GM12875 (cell line): ENCODE measurements around the gene SPATA13.

Source experiments
- H3K4me3 ChIP-seq: one replicate; pipeline ENCODE4 v1.5.1; 2011; ENCODE audit warnings: low read depth, low read length, control low read depth
- TF ChIP-seq, protein P1 (sequence below): IDR thresholded peaks from 2 replicates; pipeline ENCODE4 v1.5.1; 2011; ENCODE audit warnings: low read depth, mild to moderate bottlenecking, control low read depth, inconsistent platforms, low read length, moderate library complexity, borderline replicate concordance; ENCODE audit not compliant: insufficient read depth

The SPATA13 gene

DNA sequence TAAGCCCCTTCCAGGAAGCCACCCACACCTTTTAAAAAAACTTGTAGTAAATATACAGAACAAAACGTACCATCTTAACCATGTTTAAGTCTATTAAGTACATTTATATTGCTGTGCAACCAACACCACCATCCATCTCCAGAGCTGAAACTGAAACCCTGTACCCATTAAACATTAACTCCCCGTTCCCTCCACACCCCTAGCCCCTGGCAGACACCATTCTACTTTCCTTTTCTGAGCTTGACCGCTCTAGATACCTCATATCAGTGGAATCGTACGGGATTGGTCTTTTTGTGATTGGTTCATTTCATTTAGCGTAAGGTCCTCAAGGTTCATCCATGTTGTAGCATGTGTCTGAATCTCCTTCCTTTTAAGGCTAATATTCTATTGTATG, 13.0 kb upstream of the SPATA13 start:
- no peak overlapping the region for H3K4me3 ChIP-seq
- TF ChIP-seq, protein P1, sequence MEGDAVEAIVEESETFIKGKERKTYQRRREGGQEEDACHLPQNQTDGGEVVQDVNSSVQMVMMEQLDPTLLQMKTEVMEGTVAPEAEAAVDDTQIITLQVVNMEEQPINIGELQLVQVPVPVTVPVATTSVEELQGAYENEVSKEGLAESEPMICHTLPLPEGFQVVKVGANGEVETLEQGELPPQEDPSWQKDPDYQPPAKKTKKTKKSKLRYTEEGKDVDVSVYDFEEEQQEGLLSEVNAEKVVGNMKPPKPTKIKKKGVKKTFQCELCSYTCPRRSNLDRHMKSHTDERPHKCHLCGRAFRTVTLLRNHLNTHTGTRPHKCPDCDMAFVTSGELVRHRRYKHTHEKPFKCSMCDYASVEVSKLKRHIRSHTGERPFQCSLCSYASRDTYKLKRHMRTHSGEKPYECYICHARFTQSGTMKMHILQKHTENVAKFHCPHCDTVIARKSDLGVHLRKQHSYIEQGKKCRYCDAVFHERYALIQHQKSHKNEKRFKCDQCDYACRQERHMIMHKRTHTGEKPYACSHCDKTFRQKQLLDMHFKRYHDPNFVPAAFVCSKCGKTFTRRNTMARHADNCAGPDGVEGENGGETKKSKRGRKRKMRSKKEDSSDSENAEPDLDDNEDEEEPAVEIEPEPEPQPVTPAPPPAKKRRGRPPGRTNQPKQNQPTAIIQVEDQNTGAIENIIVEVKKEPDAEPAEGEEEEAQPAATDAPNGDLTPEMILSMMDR = no peak

DNA sequence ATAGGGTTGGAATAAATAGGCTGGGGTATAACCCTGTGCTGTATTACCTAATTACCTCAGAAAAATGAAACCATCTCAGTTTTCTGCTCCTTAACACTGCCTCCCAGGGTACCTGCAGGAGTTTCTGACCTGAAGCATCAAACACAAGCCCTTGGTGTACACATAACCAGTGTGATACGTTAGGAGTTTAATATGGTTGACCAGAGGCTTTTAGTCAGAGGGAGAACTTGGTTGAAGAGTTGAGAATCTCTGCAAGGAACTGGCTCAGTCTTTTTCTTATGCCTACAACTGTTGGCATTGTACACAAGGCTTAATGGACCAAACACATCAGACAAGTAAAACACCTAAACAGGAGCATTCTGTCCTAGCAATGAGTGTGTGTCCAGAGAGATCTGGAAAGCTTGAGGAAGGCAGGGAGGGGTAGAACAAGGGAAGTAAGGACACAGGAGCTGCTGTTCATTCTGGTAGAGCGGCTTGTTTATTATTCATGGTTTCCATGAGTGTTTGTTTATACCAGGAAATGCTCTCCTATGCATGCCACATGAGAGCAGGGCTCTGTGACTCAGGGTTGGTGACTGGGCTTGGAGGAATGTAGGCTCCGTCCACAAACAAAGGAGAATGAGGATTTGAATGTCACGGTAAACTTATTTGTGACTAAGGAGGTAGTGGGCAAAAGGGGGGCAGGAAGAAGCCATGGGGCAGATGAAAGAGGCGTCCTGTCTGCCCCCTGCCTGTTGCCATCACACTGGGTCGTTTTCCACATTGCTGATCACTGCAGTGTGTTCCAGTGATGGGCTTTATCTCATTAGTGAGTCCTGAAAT, 11.9 kb upstream of the SPATA13 start:
- TF ChIP-seq, protein P1 = no peak
- no peak overlapping the region for H3K4me3 ChIP-seq

DNA sequence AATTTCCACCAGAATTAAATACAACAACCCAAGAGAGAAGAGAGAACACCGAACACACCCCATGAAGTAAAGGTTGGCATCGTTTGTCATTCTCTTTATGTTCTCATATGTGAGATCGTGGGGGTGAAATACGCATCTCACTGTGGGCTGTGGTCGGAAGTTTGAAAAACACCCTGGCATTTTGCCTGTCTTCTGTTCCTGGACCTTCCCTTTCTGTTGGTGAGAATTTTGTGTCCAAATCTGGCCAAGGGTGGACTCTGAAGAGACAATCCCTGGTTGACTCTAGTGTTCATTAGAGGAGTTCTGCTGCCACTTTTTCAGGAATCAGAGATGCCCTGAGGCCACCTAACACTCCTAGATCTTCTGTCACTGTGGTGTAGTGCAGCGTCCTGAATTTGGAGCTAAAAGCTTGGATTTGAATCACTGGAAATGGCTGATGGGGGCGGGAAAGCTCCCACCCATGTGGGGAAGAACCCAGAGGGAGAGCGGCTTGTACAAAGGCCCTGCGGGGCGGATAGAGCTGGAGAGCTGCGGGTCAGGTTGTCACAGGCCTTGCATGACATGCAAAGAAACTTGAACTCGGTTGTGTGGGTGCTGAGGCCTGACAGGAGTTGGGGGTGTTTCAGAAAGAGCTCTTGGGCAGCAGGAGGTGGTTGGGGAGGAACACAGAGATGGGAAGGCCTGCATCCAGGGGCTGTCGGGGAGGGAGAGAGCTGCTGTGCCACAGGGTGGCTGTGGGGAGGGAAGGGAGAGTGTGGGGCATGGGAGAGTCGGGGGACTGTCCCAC, 11.1 kb upstream of the SPATA13 start:
- TF ChIP-seq, protein P1 = no peak
- H3K4me3 ChIP-seq = no peak overlapping the region

DNA sequence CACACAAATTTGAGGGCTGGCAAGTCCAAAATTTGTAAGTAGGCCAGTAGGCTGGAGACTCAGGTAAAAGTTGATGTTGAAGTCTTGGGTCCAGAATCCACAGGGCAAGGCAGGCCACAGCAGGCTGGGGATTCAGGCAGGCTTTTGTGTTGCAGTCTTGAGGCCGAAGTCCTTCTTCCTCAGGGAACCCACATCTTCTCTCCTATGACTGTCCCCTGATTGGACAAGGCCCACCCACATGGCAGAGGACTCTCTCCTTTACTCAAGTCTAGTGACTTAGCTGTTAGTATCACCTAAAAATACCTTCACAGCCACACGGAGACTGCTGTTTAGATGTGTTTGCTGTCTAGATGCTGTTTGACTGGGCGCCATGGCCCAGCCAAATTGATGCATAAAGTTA, 9.9 kb upstream of the SPATA13 start:
- no peak overlapping the region for H3K4me3 ChIP-seq
- TF ChIP-seq, protein P1 = no peak

DNA sequence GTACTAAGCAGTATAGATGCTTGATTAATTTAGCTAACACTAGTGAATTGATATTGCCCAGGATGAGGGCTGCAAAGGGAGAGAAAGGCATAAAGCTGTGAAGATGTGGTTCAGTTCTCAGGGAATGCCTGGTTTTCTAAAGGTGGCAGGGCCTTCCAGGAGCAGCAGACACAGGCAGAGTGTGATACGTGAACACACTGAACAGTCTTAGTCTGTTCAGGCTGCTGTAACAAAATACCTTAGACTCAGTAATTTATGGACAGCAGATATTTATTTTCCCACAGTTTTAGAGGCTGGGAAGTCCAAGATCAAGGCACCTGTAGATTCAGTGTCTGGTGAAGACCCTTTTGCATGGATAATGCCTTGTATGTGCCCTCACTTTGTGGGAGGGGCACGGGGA, 8.7 kb upstream of the SPATA13 start:
- TF ChIP-seq, protein P1 = no peak
- no peak overlapping the region for H3K4me3 ChIP-seq

DNA sequence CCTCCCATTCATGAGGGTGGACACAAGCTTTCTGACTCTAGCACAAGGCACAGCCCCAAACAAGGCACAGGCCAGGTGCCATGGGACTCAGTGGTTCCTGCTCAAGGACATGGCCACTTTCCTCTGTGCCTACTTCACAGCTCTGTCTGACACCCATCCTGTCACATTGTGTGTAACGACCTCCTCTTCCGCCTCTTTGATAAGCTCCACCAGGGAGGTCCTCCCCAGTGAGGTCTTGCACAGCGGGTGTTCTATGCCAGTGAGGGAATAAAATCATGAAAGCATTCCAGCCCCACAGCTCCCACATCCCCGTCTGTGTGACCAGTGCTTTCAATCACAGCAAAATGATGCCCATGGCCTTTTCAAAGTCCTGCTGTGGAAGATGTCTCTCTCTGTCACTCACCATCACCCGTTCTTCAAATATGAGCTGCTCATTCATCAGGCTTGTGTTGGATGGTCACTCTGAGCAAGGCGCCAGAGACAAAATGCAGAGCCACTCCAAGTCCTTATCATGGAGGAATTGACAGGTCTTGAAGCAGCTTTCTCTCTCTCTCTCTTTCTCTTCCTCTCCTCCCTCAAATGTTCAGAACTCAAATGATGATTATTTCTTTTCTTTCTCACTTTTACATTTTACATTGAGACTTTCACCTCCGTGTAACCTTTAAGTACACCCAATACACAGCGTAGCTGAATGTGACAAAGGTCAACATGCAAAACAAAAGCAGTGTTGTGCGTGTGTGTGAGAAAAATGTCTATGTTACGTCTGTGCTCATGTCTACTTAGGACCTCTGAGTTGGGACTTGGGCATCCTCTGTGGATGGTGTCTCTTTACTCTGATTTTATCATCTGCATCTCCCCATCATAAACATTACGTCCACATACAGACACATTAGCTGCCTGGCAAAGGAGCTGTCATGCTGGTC, 8.0 kb upstream of the SPATA13 start:
- no peak overlapping the region for H3K4me3 ChIP-seq
- TF ChIP-seq, protein P1 = no peak
